Measurements from ENCODE around the gene POU3F2.

GRCh38 chr6:98885330-98885729, 51.0 kb downstream of the POU3F2 start:
- TF ChIP-seq EP300 (IDR thresholded peaks at IDR 0.05) (no peak), CTCF (IDR thresholded peaks at IDR 0.05) (no peak), POLR2AphosphoS5 (IDR thresholded peaks at IDR 0.05) (no peak), POLR2A (IDR thresholded peaks at IDR 0.05; ENCODE audit: low read depth) (no peak)
